HFFc6 (cell line): ENCODE measurements around the gene PTPMT1. TPM values are rescaled to one million over a fixed set of nuclear protein-coding genes. Genes with fewer than 3 reads are reported as not detected.
A peak's percentile ranks its signal among the peaks of the same experiment; 100 is the strongest.
"Not testable (repeated sequence)": the region's sequence is repeated elsewhere in the genome, so short reads cannot be mapped to it uniquely, and the experiment has no call there.

Experiments
- DNase-seq: peaks from one replicate; pipeline ENCODE4 v3.0.0-alpha.2; 2018
- H3K27ac Mint-ChIP-seq: 2 replicates; pipeline ENCODE4 v1.8.0; 2020; ENCODE audit warnings: mild to moderate bottlenecking, mixed read lengths
- H3K27me3 Mint-ChIP-seq: 2 replicates; pipeline ENCODE4 v1.8.0; 2021; ENCODE audit warnings: mild to moderate bottlenecking, moderate library complexity, mixed read lengths; ENCODE audit not compliant: insufficient read depth
- H3K36me3 Mint-ChIP-seq: 2 replicates; pipeline ENCODE4 v1.8.0; 2021; ENCODE audit warnings: low read depth, mixed read lengths
- H3K4me1 Mint-ChIP-seq: 2 replicates; pipeline ENCODE4 v1.8.0; 2020; ENCODE audit warnings: low read depth, mixed read lengths
- H3K4me3 Mint-ChIP-seq: 2 replicates; pipeline ENCODE4 v1.8.0; 2020; ENCODE audit warnings: mild to moderate bottlenecking, moderate library complexity, mixed read lengths
- H3K9me3 Mint-ChIP-seq: 2 replicates; pipeline ENCODE4 v1.8.0; 2020; ENCODE audit warnings: mild to moderate bottlenecking, mixed read lengths
- CTCF ChIP-seq: fragments of 200-600 bp; sonication (generic); IDR thresholded peaks from 2 replicates; pipeline ENCODE4 v1.5.0; 2021; ENCODE audit warnings: antibody characterized with exemption, mild to moderate bottlenecking
- total RNA-seq, 6 experiments: library from RNA; stranded (reverse); fragmentation: NEBNext Ultra II Directional; extraction: Animal tissue kit (Norgen Biotek cat#: 25700); gene quantifications; 2 replicates in 1 of 6; 3 replicates in 5 of 6; pipeline ENCODE4 v1.2.3, GENCODE V29; 2021

The PTPMT1 gene
- total RNA-seq, 6 experiments from 2014 or later = 51.8 to 64.2 (median 54.5) TPM

GRCh38 chr11:47538741-47539565, 26.4 kb upstream of the PTPMT1 start:
- H3K4me3 Mint-ChIP-seq = no peak overlapping the region
- H3K4me1 Mint-ChIP-seq = peaks cover 41% of the 10 kb centered on the region
- peak overlapping the region; percentile 91 for H3K27ac Mint-ChIP-seq
- no peaks in the 10 kb centered on the region; the same call in 1 of the 2 replicates for H3K27me3 Mint-ChIP-seq
- no peak for TF ChIP-seq CTCF
- H3K36me3 Mint-ChIP-seq = peaks cover 13% of the 10 kb centered on the region
- no peak for DNase-seq
- H3K9me3 Mint-ChIP-seq = no peaks in the 10 kb centered on the region

GRCh38 chr11:47539681-47540039, 25.7 kb upstream of the PTPMT1 start:
- Mint-ChIP-seq H3K9me3 (no peaks in the 10 kb centered on the region), H3K4me3 (peak overlapping the region; percentile 73), H3K27me3 (no peaks in the 10 kb centered on the region; the same call in 1 of the 2 replicates), H3K4me1 (peaks cover 46% of the 10 kb centered on the region), H3K27ac (peak overlapping the region; percentile 91), H3K36me3 (peaks cover 13% of the 10 kb centered on the region)
- DNase-seq = no peak
- TF ChIP-seq CTCF = no peak

GRCh38 chr11:47541070-47541469, 24.3 kb upstream of the PTPMT1 start:
- Mint-ChIP-seq H3K27ac (peak overlapping the region; percentile 91), H3K27me3 (no peaks in the 10 kb centered on the region; the same call in 1 of the 2 replicates), H3K4me3 (peak overlapping the region; percentile 73)

GRCh38 chr11:47545298-47545697, 20.1 kb upstream of the PTPMT1 start:
- H3K27me3 Mint-ChIP-seq = no peaks in the 10 kb centered on the region
- H3K36me3 Mint-ChIP-seq = peaks cover 8% of the 10 kb centered on the region
- no peak overlapping the region for H3K4me3 Mint-ChIP-seq
- no peaks in the 10 kb centered on the region for H3K9me3 Mint-ChIP-seq
- TF ChIP-seq CTCF = no peak
- no peak overlapping the region for H3K27ac Mint-ChIP-seq
- DNase-seq = no peak
- peaks cover 43% of the 10 kb centered on the region for H3K4me1 Mint-ChIP-seq

More at GRCh38 chr11:47541070-47541469, 24.3 kb upstream of the PTPMT1 start:
- H3K36me3 Mint-ChIP-seq = peaks cover 13% of the 10 kb centered on the region
- H3K9me3 Mint-ChIP-seq = no peaks in the 10 kb centered on the region
- H3K4me1 Mint-ChIP-seq = peaks cover 46% of the 10 kb centered on the region
- no peak for DNase-seq
- TF ChIP-seq CTCF = no peak

GRCh38 chr11:47546274-47546673, 19.1 kb upstream of the PTPMT1 start:
- not testable (repeated sequence) for H3K27me3 Mint-ChIP-seq, H3K27ac Mint-ChIP-seq, DNase-seq, H3K9me3 Mint-ChIP-seq, H3K4me3 Mint-ChIP-seq
- Mint-ChIP-seq H3K4me1 (peaks cover 43% of the 10 kb centered on the region), H3K36me3 (peaks cover 14% of the 10 kb centered on the region)

GRCh38 chr11:47550288-47551047, 14.9 kb upstream of the PTPMT1 start:
- Mint-ChIP-seq H3K9me3 (no peaks in the 10 kb centered on the region), H3K4me1 (peaks cover 44% of the 10 kb centered on the region), H3K4me3 (peak overlapping the region; percentile 99), H3K27me3 (no peaks in the 10 kb centered on the region), H3K27ac (peak overlapping the region; percentile 21; the same call in 1 of the 2 replicates), H3K36me3 (peaks cover 24% of the 10 kb centered on the region)
- TF ChIP-seq CTCF = no peak
- DNase-seq = no peak
